Measurements from ENCODE around the gene KCTD13. TPM values are rescaled to one million over a fixed set of nuclear protein-coding genes. Genes with fewer than 3 reads are reported as not detected.

The KCTD13 gene
- polyA plus RNA-seq, 1 of the 3 experiments (the other 2 are of a cell fraction): 31.0 TPM

GRCh38 chr16:29860218-29860617 lies 65.8 kb downstream of the KCTD13 start:
- Histone ChIP-seq H3K4me3 (ENCODE audit: low read depth in 2 of 2, low read length in 1 of 2) (no peak overlapping the region), H3K27me3 (ENCODE audit: insufficient read depth) (no peaks in the 10 kb centered on the region), H4K20me1 (ENCODE audit: insufficient read depth) (no peaks in the 10 kb centered on the region), H3K9me3 (no peaks in the 10 kb centered on the region), H3K4me1 (ENCODE audit: control insufficient read depth in 1 of 2, insufficient read depth in 2 of 2, low read depth in 1 of 2, low read length in 1 of 2) (peaks cover 0 to 30% of the 10 kb centered on the region in 2 experiments; a peak in 1 of 4 replicates), H3K9me2 (no peaks in the 10 kb centered on the region), H3K27ac (ENCODE audit: low read depth in 2 of 2, low read length in 1 of 2) (no peak overlapping the region), H2AFZ (ENCODE audit: low read depth) (no peak overlapping the region), H3K4me2 (no peak overlapping the region), H3K79me2 (ENCODE audit: insufficient read depth) (peaks cover 18% of the 10 kb centered on the region), H3F3A (replicated peaks; ENCODE audit: insufficient read depth) (peaks cover 11% of the 10 kb centered on the region), H3K36me3 (replicated peaks in 1 of 2; ENCODE audit: control insufficient read depth in 1 of 2, insufficient read depth in 2 of 2, low read length in 1 of 2) (peaks cover 5 to 14% of the 10 kb centered on the region in 2 experiments), H3K9ac (no peak overlapping the region)
- POLR2A ChIA-PET: no interaction called here
- 91% methylated on average over 8 of the region's 9 CpGs for WGBS (ENCODE audit: low lambda C conversion rate)
- DNase-seq: no peak
- CTCF ChIA-PET: interaction anchor here (1.0 to 3.2 kb wide), 3 partner anchors 12 to 145 kb away, joined by 3 to 13 read pairs (median 4); partner anchors contain the start of gene MVP
- no peak for TF ChIP-seq TEAD4 (IDR thresholded peaks at IDR 0.05; ENCODE audit: borderline replicate concordance, insufficient read depth)

GRCh38 chr16:29858974-29859373 lies 67.1 kb downstream of the KCTD13 start:
- Histone ChIP-seq H4K20me1 (ENCODE audit: insufficient read depth) (no peaks in the 10 kb centered on the region), H3K9ac (no peak overlapping the region), H3K27ac (ENCODE audit: low read depth in 2 of 2, low read length in 1 of 2) (no peak overlapping the region), H3F3A (replicated peaks; ENCODE audit: insufficient read depth) (peaks cover 11% of the 10 kb centered on the region), H3K9me2 (no peaks in the 10 kb centered on the region), H3K79me2 (ENCODE audit: insufficient read depth) (peaks cover 18% of the 10 kb centered on the region), H3K9me3 (no peaks in the 10 kb centered on the region), H3K4me2 (no peak overlapping the region), H3K4me1 (ENCODE audit: control insufficient read depth in 1 of 2, insufficient read depth in 2 of 2, low read depth in 1 of 2, low read length in 1 of 2) (peaks cover 0 to 30% of the 10 kb centered on the region in 2 experiments; a peak in 1 of 4 replicates), H3K4me3 (ENCODE audit: low read depth in 2 of 2, low read length in 1 of 2) (no peak overlapping the region), H3K36me3 (replicated peaks in 1 of 2; ENCODE audit: control insufficient read depth in 1 of 2, insufficient read depth in 2 of 2, low read length in 1 of 2) (peaks cover 5 to 14% of the 10 kb centered on the region in 2 experiments), H2AFZ (ENCODE audit: low read depth) (no peak overlapping the region), H3K27me3 (ENCODE audit: insufficient read depth) (no peaks in the 10 kb centered on the region)
- no peak for TF ChIP-seq TEAD4 (IDR thresholded peaks at IDR 0.05; ENCODE audit: borderline replicate concordance, insufficient read depth)
- ChIA-PET CTCF (interaction anchor here (2.1 kb wide), 1 partner anchor 10 kb away, joined by 20 read pairs; no protein-coding TSS in a partner anchor), POLR2A (no interaction called here)
- no peak for DNase-seq
- 96% methylated on average over 14 of the region's 19 CpGs for WGBS (ENCODE audit: low lambda C conversion rate)

GRCh38 chr16:29858149-29858849 lies 67.7 kb downstream of the KCTD13 start:
- H3K4me3 ChIP-seq (ENCODE audit: low read depth in 2 of 2, low read length in 1 of 2): no peak overlapping the region
- 95% methylated on average over 7 of the region's 10 CpGs for WGBS (ENCODE audit: low lambda C conversion rate)
- H3K4me1 ChIP-seq (ENCODE audit: control insufficient read depth in 1 of 2, insufficient read depth in 2 of 2, low read depth in 1 of 2, low read length in 1 of 2): peaks cover 0 to 26% of the 10 kb centered on the region in 2 experiments; a peak in 1 of 4 replicates
- H3F3A ChIP-seq (replicated peaks; ENCODE audit: insufficient read depth): peaks cover 11% of the 10 kb centered on the region
- H3K27me3 ChIP-seq (ENCODE audit: insufficient read depth): no peaks in the 10 kb centered on the region
- ChIA-PET POLR2A (no interaction called here), CTCF (interaction anchor here (2.1 kb wide), 1 partner anchor 10 kb away, joined by 20 read pairs; no protein-coding TSS in a partner anchor)
- H3K9me2 ChIP-seq: no peaks in the 10 kb centered on the region
- H3K36me3 ChIP-seq (replicated peaks in 1 of 2; ENCODE audit: control insufficient read depth in 1 of 2, insufficient read depth in 2 of 2, low read length in 1 of 2): peaks cover 5 to 14% of the 10 kb centered on the region in 2 experiments
- no peak overlapping the region for H2AFZ ChIP-seq (ENCODE audit: low read depth)
- DNase-seq: no peak
- no peaks in the 10 kb centered on the region for H4K20me1 ChIP-seq (ENCODE audit: insufficient read depth)
- H3K9me3 ChIP-seq: no peaks in the 10 kb centered on the region
- H3K4me2 ChIP-seq: no peak overlapping the region
- peaks cover 18% of the 10 kb centered on the region for H3K79me2 ChIP-seq (ENCODE audit: insufficient read depth)
- no peak overlapping the region for H3K9ac ChIP-seq
- H3K27ac ChIP-seq (ENCODE audit: low read depth in 2 of 2, low read length in 1 of 2): no peak overlapping the region
- TF ChIP-seq RXRA (IDR thresholded peaks at IDR 0.05; ENCODE audit: borderline replicate concordance, low read depth) (no peak), NRF1 (IDR thresholded peaks at IDR 0.05; ENCODE audit: low read depth, low read length) (no peak), TEAD4 (IDR thresholded peaks at IDR 0.05; ENCODE audit: borderline replicate concordance, insufficient read depth) (no peak), EZH2phosphoT487 (IDR thresholded peaks at IDR 0.05; ENCODE audit: borderline replicate concordance, low read depth) (no peak), ZBTB33 (IDR thresholded peaks at IDR 0.05; ENCODE audit: borderline replicate concordance, low read depth) (no peak), EP300 (IDR thresholded peaks at IDR 0.05; ENCODE audit: borderline replicate concordance in 1 of 2, low read depth in 1 of 2, low read length in 1 of 2) (no peak), SMC3 (IDR thresholded peaks at IDR 0.05; ENCODE audit: low read depth, low read length) (no peak), GATA2 (CRISPR knock-in tag; IDR thresholded peaks at IDR 0.05) (no peak), CTCF (IDR thresholded peaks at IDR 0.05) (no peak), FOSL2 (IDR thresholded peaks at IDR 0.05; ENCODE audit: borderline replicate concordance, low read depth) (no peak), USF2 (IDR thresholded peaks at IDR 0.05; ENCODE audit: borderline replicate concordance, low read depth, low read length) (no peak), PBX3 (IDR thresholded peaks at IDR 0.05) (no peak), SIN3A (IDR thresholded peaks at IDR 0.05; ENCODE audit: borderline replicate concordance, low read depth, low read length) (no peak)

All from SK-N-SH (cell line).